NB4 (cell line): Measurements from ENCODE around the gene FABP3.

Experiments
- MYC ChIP-seq: IDR thresholded peaks from 2 replicates; pipeline ENCODE4 v1.6.1; 2011; ENCODE audit warnings: low read depth, low read length
- POLR2A ChIP-seq: IDR thresholded peaks from 2 replicates; pipeline ENCODE4 v1.6.1; 2011; ENCODE audit warnings: mild to moderate bottlenecking; ENCODE audit not compliant: insufficient read length; ENCODE audit errors: extremely low read depth
- TF ChIP-seq, protein P1 (sequence below): IDR thresholded peaks from one replicate; pipeline ENCODE4 v1.5.1; 2012; ENCODE audit warnings: low read depth, low read length
- TF ChIP-seq, protein P2 (sequence below): IDR thresholded peaks from 2 replicates; pipeline ENCODE4 v1.6.1; 2011; ENCODE audit warnings: low read depth, low read length

DNA sequence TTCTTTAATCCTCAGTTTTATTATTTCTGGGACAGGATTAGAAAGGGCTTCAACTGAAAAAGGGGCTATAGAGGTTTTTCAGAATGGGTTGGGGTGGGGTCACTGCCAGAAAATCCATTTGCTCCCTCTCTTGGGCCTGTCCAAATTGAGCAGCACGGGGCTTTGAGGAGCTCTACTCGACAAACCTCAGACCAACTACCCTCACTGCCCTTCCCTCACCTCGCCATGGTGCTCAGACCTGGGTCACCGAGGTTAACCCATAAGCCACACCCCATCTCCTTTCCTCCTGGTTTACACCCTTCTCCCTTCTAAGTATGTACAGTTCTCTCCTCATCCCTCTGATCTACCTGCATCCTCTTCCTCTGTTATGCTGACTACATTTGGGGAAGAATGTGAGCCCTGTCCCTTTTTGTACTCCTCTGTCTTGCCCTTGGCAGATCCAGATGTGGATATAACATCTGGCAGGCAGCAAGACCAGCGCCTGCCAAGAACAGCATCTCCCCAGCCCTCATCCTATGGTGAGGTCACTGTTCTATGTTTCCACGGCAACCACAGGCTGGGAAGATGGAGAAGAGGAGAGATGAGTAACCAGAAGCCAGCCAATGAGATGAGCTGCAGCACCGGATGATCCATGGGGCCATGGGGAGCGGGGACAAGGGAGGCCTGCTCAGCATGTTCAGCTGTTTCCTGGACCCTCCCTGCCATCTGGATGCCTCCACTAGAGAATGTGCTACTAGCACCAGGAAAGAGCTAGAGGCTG, 3.7 kb upstream of the FABP3 start:
- TF ChIP-seq, protein P1, sequence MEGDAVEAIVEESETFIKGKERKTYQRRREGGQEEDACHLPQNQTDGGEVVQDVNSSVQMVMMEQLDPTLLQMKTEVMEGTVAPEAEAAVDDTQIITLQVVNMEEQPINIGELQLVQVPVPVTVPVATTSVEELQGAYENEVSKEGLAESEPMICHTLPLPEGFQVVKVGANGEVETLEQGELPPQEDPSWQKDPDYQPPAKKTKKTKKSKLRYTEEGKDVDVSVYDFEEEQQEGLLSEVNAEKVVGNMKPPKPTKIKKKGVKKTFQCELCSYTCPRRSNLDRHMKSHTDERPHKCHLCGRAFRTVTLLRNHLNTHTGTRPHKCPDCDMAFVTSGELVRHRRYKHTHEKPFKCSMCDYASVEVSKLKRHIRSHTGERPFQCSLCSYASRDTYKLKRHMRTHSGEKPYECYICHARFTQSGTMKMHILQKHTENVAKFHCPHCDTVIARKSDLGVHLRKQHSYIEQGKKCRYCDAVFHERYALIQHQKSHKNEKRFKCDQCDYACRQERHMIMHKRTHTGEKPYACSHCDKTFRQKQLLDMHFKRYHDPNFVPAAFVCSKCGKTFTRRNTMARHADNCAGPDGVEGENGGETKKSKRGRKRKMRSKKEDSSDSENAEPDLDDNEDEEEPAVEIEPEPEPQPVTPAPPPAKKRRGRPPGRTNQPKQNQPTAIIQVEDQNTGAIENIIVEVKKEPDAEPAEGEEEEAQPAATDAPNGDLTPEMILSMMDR: no peak
- TF ChIP-seq POLR2A: no peak
- TF ChIP-seq, protein P2, sequence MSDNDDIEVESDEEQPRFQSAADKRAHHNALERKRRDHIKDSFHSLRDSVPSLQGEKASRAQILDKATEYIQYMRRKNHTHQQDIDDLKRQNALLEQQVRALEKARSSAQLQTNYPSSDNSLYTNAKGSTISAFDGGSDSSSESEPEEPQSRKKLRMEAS: no peak
- TF ChIP-seq MYC: no peak
